ENCODE measurements around the gene TFB2M. TPM values are rescaled to one million over a fixed set of nuclear protein-coding genes. Genes with fewer than 3 reads are reported as not detected.

The TFB2M gene
- total RNA-seq, 1 experiment from 2014 or later, result 52.0 TPM

DNA sequence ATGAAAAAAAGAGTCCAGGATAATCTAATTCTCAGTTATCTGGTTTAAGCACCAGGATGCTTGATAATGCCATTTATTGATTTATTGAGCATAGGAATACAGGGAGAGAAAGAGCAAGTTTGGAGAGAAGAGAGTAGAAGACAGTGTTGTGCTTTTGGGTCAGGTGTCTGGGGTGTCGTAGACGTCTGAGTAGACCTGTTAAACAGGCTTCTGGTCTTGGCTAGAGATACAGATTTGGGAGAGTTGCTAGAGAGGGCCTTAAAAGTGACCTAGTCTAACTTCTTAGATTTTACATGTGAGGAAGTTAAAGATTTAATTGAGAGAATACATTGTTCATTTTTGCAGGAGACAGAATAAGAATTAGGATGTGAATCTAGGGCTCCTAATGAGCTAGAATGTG, 34.5 kb upstream of the TFB2M start:
- H3K36me3 Mint-ChIP-seq (ENCODE audit: insufficient read depth, unreplicated experiment), result no peaks in the 10 kb centered on the region
- intact Hi-C loops (cut with micrococcal nuclease), result no loop called here
- no peak overlapping the region for H3K27ac Mint-ChIP-seq (ENCODE audit: low read depth, unreplicated experiment)
- POLR2A ChIA-PET, result interaction anchor here (1.2 kb wide), 1 partner anchor 35 kb away, joined by 3 read pairs; the partner anchor contains the start of genes CNST and TFB2M
- no peaks in the 10 kb centered on the region for H3K4me1 Mint-ChIP-seq (ENCODE audit: insufficient read depth, unreplicated experiment)
- peaks cover 8% of the 10 kb centered on the region for H3K9me3 Mint-ChIP-seq (ENCODE audit: unreplicated experiment)
- BruUV-seq (replicated peaks), result no TSS peak
- TF ChIP-seq, protein P1, sequence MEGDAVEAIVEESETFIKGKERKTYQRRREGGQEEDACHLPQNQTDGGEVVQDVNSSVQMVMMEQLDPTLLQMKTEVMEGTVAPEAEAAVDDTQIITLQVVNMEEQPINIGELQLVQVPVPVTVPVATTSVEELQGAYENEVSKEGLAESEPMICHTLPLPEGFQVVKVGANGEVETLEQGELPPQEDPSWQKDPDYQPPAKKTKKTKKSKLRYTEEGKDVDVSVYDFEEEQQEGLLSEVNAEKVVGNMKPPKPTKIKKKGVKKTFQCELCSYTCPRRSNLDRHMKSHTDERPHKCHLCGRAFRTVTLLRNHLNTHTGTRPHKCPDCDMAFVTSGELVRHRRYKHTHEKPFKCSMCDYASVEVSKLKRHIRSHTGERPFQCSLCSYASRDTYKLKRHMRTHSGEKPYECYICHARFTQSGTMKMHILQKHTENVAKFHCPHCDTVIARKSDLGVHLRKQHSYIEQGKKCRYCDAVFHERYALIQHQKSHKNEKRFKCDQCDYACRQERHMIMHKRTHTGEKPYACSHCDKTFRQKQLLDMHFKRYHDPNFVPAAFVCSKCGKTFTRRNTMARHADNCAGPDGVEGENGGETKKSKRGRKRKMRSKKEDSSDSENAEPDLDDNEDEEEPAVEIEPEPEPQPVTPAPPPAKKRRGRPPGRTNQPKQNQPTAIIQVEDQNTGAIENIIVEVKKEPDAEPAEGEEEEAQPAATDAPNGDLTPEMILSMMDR (IDR thresholded peaks at IDR 0.05; ENCODE audit: unreplicated experiment), result no peak
- DNase-seq (ENCODE audit: unreplicated experiment), result no peak
- H3K4me3 Mint-ChIP-seq (ENCODE audit: unreplicated experiment), result no peak overlapping the region
- no peaks in the 10 kb centered on the region for H3K27me3 Mint-ChIP-seq (ENCODE audit: insufficient read depth, unreplicated experiment)
- CTCF ChIA-PET, result interaction anchor here (0.5 to 0.8 kb wide), 2 partner anchors 50 to 100 kb away, joined by 3 to 6 read pairs; no protein-coding TSS in a partner anchor

DNA sequence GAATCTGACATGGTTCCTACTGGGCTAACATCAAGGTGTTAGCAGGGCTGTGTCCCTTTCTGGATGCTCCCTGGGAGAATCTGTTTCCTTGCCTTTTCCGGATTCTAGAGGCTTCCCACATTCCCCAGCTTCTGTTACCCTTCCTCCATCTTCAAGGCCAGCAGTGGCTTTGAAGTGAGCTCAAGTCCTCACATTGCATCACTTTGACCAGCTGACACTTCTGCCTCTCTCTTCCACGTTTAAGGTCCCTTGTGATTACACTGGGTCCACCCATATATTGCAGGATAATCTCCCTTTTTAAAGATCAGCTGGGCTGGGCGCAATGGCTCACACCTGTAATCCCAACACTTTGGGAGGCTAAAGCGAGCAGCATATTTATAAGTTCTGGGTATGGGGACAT, 33.3 kb upstream of the TFB2M start:
- BruUV-seq (replicated peaks), result no TSS peak
- no peaks in the 10 kb centered on the region for H3K27me3 Mint-ChIP-seq (ENCODE audit: insufficient read depth, unreplicated experiment)
- TF ChIP-seq, protein P1 (IDR thresholded peaks at IDR 0.05; ENCODE audit: unreplicated experiment), result no peak
- H3K27ac Mint-ChIP-seq (ENCODE audit: low read depth, unreplicated experiment), result no peak overlapping the region
- no peaks in the 10 kb centered on the region for H3K4me1 Mint-ChIP-seq (ENCODE audit: insufficient read depth, unreplicated experiment)
- no peak for DNase-seq (ENCODE audit: unreplicated experiment)
- ChIA-PET POLR2A (interaction anchor here (1.0 to 4.2 kb wide), 3 partner anchors 9 to 33 kb away, joined by 3 to 21 read pairs (median 4); partner anchors contain the start of genes CNST and TFB2M), CTCF (interaction anchor here (0.6 to 1.7 kb wide), 4 partner anchors 14 to 32 kb away, joined by 3 to 5 read pairs (median 3); no protein-coding TSS in a partner anchor)
- intact Hi-C loops (cut with micrococcal nuclease), result no loop called here
- H3K4me3 Mint-ChIP-seq (ENCODE audit: unreplicated experiment), result no peak overlapping the region
- H3K9me3 Mint-ChIP-seq (ENCODE audit: unreplicated experiment), result peaks cover 8% of the 10 kb centered on the region
- no peaks in the 10 kb centered on the region for H3K36me3 Mint-ChIP-seq (ENCODE audit: insufficient read depth, unreplicated experiment)

DNA sequence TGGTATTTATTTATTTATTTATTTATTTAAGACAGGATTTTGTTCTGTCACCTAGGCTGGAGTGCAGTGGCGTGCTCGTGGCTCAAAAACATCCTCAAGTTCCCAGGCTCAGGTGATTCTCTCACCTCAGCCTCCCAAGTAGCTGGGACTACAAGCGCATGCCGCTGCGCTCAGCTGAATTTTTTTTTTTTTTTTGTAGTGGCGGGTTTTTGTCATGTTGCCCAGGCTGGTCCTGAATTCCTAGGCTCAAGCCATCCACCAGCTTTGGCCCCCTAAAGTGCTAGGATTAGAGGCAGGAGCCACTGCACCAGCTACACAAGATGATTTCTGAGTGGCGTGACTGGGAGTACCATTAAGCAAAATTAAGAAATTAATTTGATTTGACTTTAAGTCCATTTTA, 31.9 kb upstream of the TFB2M start:
- ChIA-PET POLR2A (interaction anchor here (0.6 to 4.2 kb wide), 4 partner anchors 10 to 31 kb away, joined by 3 to 21 read pairs (median 4); no protein-coding TSS in a partner anchor), CTCF (interaction anchor here (0.6 to 1.7 kb wide), 3 partner anchors 13 to 20 kb away, joined by 3 read pairs; no protein-coding TSS in a partner anchor)
- H3K36me3 Mint-ChIP-seq (ENCODE audit: insufficient read depth, unreplicated experiment), result peaks cover 7% of the 10 kb centered on the region
- no peaks in the 10 kb centered on the region for H3K27me3 Mint-ChIP-seq (ENCODE audit: insufficient read depth, unreplicated experiment)
- no TSS peak for BruUV-seq (replicated peaks)
- no peak overlapping the region for H3K27ac Mint-ChIP-seq (ENCODE audit: low read depth, unreplicated experiment)
- no peak overlapping the region for H3K4me3 Mint-ChIP-seq (ENCODE audit: unreplicated experiment)
- DNase-seq (ENCODE audit: unreplicated experiment), result no peak
- TF ChIP-seq, protein P1 (IDR thresholded peaks at IDR 0.05; ENCODE audit: unreplicated experiment), result no peak
- no peaks in the 10 kb centered on the region for H3K4me1 Mint-ChIP-seq (ENCODE audit: insufficient read depth, unreplicated experiment)
- intact Hi-C loops (cut with micrococcal nuclease), result no loop called here
- no peaks in the 10 kb centered on the region for H3K9me3 Mint-ChIP-seq (ENCODE audit: unreplicated experiment)

DNA sequence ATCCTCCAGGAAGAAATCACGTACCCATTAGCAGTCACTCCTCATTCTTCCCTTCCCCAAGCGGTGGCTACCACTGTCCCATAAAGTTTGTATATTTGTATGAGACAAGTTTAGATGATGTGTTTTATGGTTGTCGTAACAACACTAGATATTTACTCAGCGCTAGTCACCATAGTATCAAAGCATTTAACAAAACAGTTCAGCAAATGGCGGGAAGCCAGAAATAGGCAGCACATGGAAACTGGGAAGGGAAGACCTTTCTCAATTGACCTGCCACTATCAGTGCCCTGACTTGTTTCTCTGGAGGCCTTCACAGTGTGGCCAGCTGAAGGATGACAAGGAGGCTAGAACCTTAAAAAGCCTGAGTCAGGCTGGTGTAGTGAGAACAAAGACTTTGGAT, 31.3 kb upstream of the TFB2M start:
- DNase-seq (ENCODE audit: unreplicated experiment), result peak; percentile 56
- no peaks in the 10 kb centered on the region for H3K27me3 Mint-ChIP-seq (ENCODE audit: insufficient read depth, unreplicated experiment)
- CTCF ChIA-PET, result interaction anchor here (0.6 to 0.9 kb wide), 5 partner anchors 14 to 1993 kb away, joined by 3 read pairs; no protein-coding TSS in a partner anchor
- H3K4me1 Mint-ChIP-seq (ENCODE audit: insufficient read depth, unreplicated experiment), result no peaks in the 10 kb centered on the region
- peaks cover 13% of the 10 kb centered on the region for H3K36me3 Mint-ChIP-seq (ENCODE audit: insufficient read depth, unreplicated experiment)
- POLR2A ChIA-PET, result interaction anchor here (1.6 to 4.2 kb wide), 3 partner anchors 11 to 31 kb away, joined by 4 to 26 read pairs (median 21); partner anchors contain the start of genes CNST and TFB2M
- intact Hi-C loops (cut with micrococcal nuclease), result no loop called here
- H3K9me3 Mint-ChIP-seq (ENCODE audit: unreplicated experiment), result no peaks in the 10 kb centered on the region
- no peak overlapping the region for H3K4me3 Mint-ChIP-seq (ENCODE audit: unreplicated experiment)
- BruUV-seq (replicated peaks), result no TSS peak
- H3K27ac Mint-ChIP-seq (ENCODE audit: low read depth, unreplicated experiment), result no peak overlapping the region
- TF ChIP-seq, protein P1 (IDR thresholded peaks at IDR 0.05; ENCODE audit: unreplicated experiment), result no peak

Measured in MCF 10A (cell line).